Muscle layer of colon (tissue), 2 donors: Measurements from ENCODE around the gene FES.

ENCODE experiments used
- H3K27ac ChIP-seq: one replicate; pipeline ENCODE4 v1.7.0; 2013; ENCODE audit warnings: low read depth, mild to moderate bottlenecking, low read length, moderate library complexity
- H3K27me3 ChIP-seq, 2 donors: one replicate each; pipeline ENCODE4 v1.7.0; 2013; ENCODE audit warnings: low read length in 2 of 2, mild to moderate bottlenecking in 2 of 2; ENCODE audit not compliant: insufficient read depth in 2 of 2, control insufficient read depth in 1 of 2
- H3K36me3 ChIP-seq: one replicate; pipeline ENCODE4 v1.7.0; 2013; ENCODE audit warnings: mild to moderate bottlenecking, low read length; ENCODE audit not compliant: insufficient read depth
- H3K4me1 ChIP-seq: one replicate; pipeline ENCODE4 v1.7.0; 2013; ENCODE audit warnings: mild to moderate bottlenecking, low read length; ENCODE audit not compliant: insufficient read depth
- H3K4me3 ChIP-seq, 2 donors: one replicate each; pipeline ENCODE4 v1.7.0; 2013; ENCODE audit warnings: low read length in 2 of 2, low read depth in 1 of 2, mild to moderate bottlenecking in 1 of 2, moderate library complexity in 1 of 2
- H3K9ac ChIP-seq: one replicate; pipeline ENCODE4 v1.7.0; 2013; ENCODE audit warnings: low read length
- H3K9me3 ChIP-seq: one replicate; pipeline ENCODE4 v1.7.0; 2013; ENCODE audit warnings: mild to moderate bottlenecking, low read length
- donor health status: abdominal sarcoma.
- donor health status: Adenocarcinoma of cecum.

Gene FES

DNA sequence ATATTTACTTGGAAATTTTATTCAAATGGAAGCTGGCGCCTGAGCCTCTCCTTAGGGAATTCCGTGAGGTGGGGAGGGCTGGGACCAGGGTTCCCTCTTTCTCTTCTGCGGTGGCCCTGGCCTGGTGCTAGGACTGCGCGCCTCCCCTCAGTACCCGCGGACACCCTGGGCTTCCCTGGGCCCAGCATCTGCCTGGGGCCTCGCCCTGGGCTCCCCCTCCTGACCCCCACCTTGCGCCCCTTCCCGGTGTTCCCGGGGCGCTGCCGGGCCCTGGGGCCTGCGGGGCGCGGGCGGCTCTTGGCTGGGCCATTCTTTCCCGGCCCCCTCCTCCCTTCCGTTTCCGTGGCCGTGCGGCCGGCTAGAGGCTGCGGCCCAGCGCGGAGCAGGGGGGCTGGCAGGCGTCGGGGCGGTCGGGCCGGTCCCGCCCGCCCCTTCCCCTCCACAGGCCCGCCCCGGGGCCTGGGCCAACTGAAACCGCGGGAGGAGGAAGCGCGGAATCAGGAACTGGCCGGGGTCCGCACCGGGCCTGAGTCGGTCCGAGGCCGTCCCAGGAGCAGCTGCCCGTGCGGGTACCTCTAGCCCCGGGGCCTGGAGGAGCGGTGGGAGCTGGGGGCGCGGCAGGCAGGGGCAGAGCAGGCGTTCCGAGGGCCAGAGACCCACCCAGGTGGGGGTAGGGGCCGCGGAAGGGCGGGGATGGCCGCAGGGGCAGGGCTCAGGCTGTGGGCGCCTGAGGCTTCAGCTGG is at the start of gene FES:
Gene FES (plus strand): TSS at position 529 of the 743 bp plus-strand sequence. CDS start 542 bp downstream, outside the sequence.
- Histone ChIP-seq H3K9ac (peak within 1 kb of the TSS; percentile 83), H3K27me3 (no peaks in the 10 kb centered on the region), H3K36me3 (peaks cover 33% of the 10 kb centered on the region), H3K4me3 (peak within 1 kb of the TSS; percentile 61 to 66), H3K9me3 (no peaks in the 10 kb centered on the region), H3K4me1 (peaks cover 31% of the 10 kb centered on the region), H3K27ac (peak within 1 kb of the TSS; percentile 95)

DNA sequence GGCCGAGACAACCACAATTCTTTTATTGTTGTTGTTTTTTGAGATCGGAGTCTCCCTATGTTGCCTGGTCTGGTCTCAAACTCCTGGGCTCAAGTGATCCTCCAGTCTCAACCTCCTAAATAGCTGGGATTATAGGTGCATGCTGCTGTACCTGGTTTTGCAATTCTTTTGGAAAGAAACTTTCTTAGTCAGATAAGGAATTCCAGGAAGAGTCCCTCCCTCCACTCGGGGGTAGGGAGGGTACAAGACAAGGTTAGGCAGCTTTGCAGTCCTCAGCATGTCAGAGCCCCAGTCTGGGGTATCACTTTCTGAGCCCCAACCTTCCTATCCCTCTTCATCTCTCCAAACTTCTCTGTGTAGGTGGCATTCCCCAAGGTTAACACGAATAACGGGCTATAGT is 49.7 kb upstream of the FES start:
- Histone ChIP-seq H3K4me3 (no peak overlapping the region), H3K27ac (no peak overlapping the region), H3K27me3 (no peaks in the 10 kb centered on the region), H3K9ac (no peak overlapping the region), H3K9me3 (no peaks in the 10 kb centered on the region), H3K4me1 (no peaks in the 10 kb centered on the region), H3K36me3 (no peaks in the 10 kb centered on the region)

DNA sequence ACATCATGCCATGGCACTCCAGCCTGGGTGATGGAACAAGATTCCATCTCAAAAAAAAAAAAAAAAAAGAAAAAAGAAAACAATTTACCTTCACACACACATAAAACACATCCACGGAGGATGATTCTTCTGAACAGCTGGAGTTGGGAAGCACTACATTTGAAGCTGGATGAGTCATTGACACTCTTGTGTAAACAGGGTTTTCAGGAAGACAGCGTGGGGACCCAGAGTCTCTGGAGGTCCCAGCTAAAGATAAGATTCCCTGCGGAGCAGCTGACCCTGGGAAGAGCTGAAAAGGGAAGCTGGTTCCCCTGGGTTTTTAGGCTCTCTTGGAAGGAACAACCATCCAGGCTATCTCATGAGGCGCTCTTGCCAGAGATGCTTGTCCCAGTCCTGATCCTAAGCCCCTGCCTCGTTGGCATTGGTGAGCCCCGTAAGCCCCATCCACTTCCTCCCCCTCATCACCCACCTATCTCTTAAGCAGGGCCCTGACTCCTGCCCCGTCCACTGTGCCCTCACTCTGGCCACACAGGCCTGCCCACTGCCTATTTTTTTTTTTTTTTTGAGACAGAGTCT is 47.9 kb upstream of the FES start:
- no peak overlapping the region for H3K9ac ChIP-seq
- H3K9me3 ChIP-seq, result no peaks in the 10 kb centered on the region
- H3K36me3 ChIP-seq, result no peaks in the 10 kb centered on the region
- H3K27ac ChIP-seq, result no peak overlapping the region
- no peak overlapping the region for H3K4me3 ChIP-seq
- no peaks in the 10 kb centered on the region for H3K27me3 ChIP-seq
- no peaks in the 10 kb centered on the region for H3K4me1 ChIP-seq

DNA sequence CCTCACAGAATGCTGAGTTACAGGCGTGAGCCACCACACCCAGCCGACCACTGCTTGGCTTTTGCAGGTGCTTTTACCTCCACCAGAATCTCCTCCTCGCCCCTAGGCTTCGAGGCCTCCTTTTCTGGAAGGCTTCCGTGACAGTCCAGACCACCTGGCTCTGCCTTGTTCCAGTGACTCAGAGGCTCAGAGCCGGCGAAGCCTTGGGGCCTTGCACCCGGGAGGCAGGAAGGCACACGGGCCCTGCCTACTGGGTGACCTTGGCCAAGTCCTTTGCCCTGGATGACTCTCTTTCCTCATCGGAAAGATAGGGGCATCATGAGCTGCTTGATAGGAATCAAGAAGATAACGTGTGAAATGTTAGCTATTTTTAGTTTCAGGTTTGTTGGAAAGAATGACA is 47.2 kb upstream of the FES start:
- Histone ChIP-seq H3K27me3 (no peaks in the 10 kb centered on the region), H3K9me3 (no peaks in the 10 kb centered on the region), H3K4me3 (no peak overlapping the region), H3K27ac (no peak overlapping the region), H3K9ac (no peak overlapping the region), H3K36me3 (no peaks in the 10 kb centered on the region), H3K4me1 (no peaks in the 10 kb centered on the region)

DNA sequence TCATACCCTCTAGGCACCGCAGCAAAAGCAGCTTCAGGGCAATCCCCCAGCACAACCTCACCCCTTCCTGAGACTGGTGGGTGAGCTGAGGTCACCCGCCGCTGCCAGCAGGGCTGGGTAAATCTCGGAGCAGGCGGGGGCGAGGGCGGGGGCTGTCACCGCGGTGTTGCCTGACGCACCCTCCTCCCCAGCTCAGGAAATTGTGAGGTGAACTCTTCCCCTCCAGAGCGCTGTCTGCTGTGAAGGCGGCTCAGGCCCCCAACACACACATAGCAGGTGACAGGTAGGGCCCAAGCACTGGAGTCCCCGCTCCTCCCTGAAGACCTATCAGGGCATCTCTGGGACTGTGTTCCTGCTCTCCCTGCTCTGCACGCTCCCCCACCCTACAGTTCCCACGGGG is 46.2 kb upstream of the FES start:
- Histone ChIP-seq H3K9ac (no peak overlapping the region), H3K27me3 (no peaks in the 10 kb centered on the region), H3K9me3 (no peaks in the 10 kb centered on the region), H3K36me3 (no peaks in the 10 kb centered on the region), H3K27ac (no peak overlapping the region), H3K4me1 (no peaks in the 10 kb centered on the region), H3K4me3 (no peak overlapping the region)

DNA sequence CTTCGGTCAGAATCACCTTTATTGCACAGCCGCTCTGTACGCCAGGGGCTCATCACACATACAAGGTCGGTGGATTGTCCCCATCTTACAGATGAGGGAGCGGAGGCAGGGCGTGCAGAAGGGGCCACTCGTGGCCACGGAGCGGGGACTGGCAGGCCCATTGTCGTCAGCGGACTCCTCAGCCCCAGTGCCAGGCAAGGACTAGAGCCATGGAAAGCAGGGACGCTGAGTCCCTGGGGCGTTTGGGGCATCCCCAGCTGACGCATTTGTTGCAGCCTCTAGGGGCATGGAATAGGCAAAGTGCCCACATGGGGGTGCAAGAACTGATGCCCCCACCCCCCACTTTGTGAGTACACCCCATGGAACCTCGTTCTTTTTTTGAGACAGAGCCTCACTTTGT is 45.8 kb upstream of the FES start:
- Histone ChIP-seq H3K4me1 (no peaks in the 10 kb centered on the region), H3K9ac (no peak overlapping the region), H3K27ac (no peak overlapping the region), H3K36me3 (no peaks in the 10 kb centered on the region), H3K4me3 (no peak overlapping the region), H3K9me3 (no peaks in the 10 kb centered on the region), H3K27me3 (no peaks in the 10 kb centered on the region)

- no peaks in the 10 kb centered on the region for H3K36me3 ChIP-seq
- H3K4me3 ChIP-seq, result no peak overlapping the region
- H3K4me1 ChIP-seq, result no peaks in the 10 kb centered on the region
- H3K27ac ChIP-seq, result no peak overlapping the region
- no peaks in the 10 kb centered on the region for H3K9me3 ChIP-seq
- H3K27me3 ChIP-seq, result no peaks in the 10 kb centered on the region
- no peak overlapping the region for H3K9ac ChIP-seq
Measured at GRCh38 chr15:90839187-90840071, 44.9 kb upstream of the FES start.

GRCh38 chr15:90840157-90840855 is 44.0 kb upstream of the FES start:
- Histone ChIP-seq H3K4me3 (no peak overlapping the region), H3K9me3 (no peaks in the 10 kb centered on the region), H3K4me1 (no peaks in the 10 kb centered on the region), H3K27ac (no peak overlapping the region), H3K9ac (no peak overlapping the region), H3K36me3 (no peaks in the 10 kb centered on the region), H3K27me3 (no peaks in the 10 kb centered on the region)

- Histone ChIP-seq H3K4me1 (no peaks in the 10 kb centered on the region), H3K9ac (no peak overlapping the region), H3K27me3 (no peaks in the 10 kb centered on the region), H3K4me3 (no peak overlapping the region), H3K9me3 (no peaks in the 10 kb centered on the region), H3K36me3 (no peaks in the 10 kb centered on the region), H3K27ac (no peak overlapping the region)
Measured at GRCh38 chr15:90840954-90841353, 43.4 kb upstream of the FES start.

DNA sequence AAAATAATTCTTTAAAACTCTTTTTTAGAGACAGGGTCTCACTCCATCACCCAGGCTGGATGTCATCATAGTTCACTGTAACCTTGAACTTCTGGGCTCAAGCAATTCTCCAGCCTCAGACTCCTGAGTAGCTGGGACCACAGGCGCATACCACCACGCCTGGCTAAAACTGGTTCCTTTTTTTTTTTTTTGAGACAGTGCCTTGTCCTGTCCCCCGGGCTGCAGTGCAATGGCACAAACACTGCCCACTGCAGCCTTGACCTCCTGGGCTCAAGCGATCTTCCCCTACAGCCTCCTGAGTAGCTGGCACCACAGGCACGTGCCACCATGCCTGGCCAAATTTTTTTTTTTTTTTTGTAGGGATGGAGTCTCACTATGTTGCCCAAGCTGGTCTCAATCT is 39.6 kb upstream of the FES start:
- Histone ChIP-seq H3K4me1 (no peaks in the 10 kb centered on the region), H3K27ac (no peak overlapping the region), H3K27me3 (no peaks in the 10 kb centered on the region), H3K4me3 (no peak overlapping the region), H3K36me3 (no peaks in the 10 kb centered on the region), H3K9ac (no peak overlapping the region), H3K9me3 (no peaks in the 10 kb centered on the region)
